HEK293T (cell line): ENCODE data around the gene ZNF408.

Source experiments
- BHLHE40 ChIP-seq: fragments of 450-650 bp; IDR thresholded peaks from 2 replicates; pipeline ENCODE4 v1.6.1; 2016; ENCODE audit warnings: mild to moderate bottlenecking, moderate library complexity, borderline replicate concordance
- ELF4 ChIP-seq: fragments of 450-650 bp; IDR thresholded peaks from 2 replicates; pipeline ENCODE4 v1.6.1; 2017; ENCODE audit warnings: antibody characterized with exemption
- FOXA1 ChIP-seq: fragments of 450-650 bp; IDR thresholded peaks from 2 replicates; pipeline ENCODE4 v1.6.1; 2016; ENCODE audit warnings: mild to moderate bottlenecking
- FOXK2 ChIP-seq: fragments of 450-650 bp; IDR thresholded peaks from 2 replicates; pipeline ENCODE4 v1.6.1; 2016; ENCODE audit warnings: mild to moderate bottlenecking
- HDGF ChIP-seq: fragments of 450-650 bp; IDR thresholded peaks from 2 replicates; pipeline ENCODE4 v1.6.1; 2017; ENCODE audit warnings: antibody characterized with exemption, borderline replicate concordance
- PKNOX1 ChIP-seq: fragments of 450-650 bp; IDR thresholded peaks from 2 replicates; pipeline ENCODE4 v1.6.1; 2016
- SUZ12 ChIP-seq: fragments of 450-650 bp; IDR thresholded peaks from 2 replicates; pipeline ENCODE4 v1.6.1; 2016; ENCODE audit warnings: mild to moderate bottlenecking
- TARDBP ChIP-seq: fragments of 450-650 bp; IDR thresholded peaks from 2 replicates; pipeline ENCODE4 v1.6.1; 2016
- ZNF384 ChIP-seq: fragments of 450-650 bp; IDR thresholded peaks from 2 replicates; pipeline ENCODE4 v1.6.1; 2016

- TF ChIP-seq SUZ12 (no peak), BHLHE40 (no peak), TARDBP (no peak), FOXK2 (no peak), ZNF384 (no peak), HDGF (no peak), FOXA1 (no peak), PKNOX1 (no peak), ELF4 (no peak)
Measured at GRCh38 chr11:46678741-46679130, 22.1 kb upstream of the ZNF408 start.
